SK-N-SH treated with all-trans-retinoic acid at 6 μM for 48 hours (cell line): ENCODE results near the gene PXT1.

Experiments
- ATAC-seq: fragments of 200-7000 bp; cut with Tn5 transposase; 3 replicates; pipeline ENCODE4 v1.9.1; 2020; ENCODE audit warnings: mild to moderate bottlenecking, moderate library complexity
- BACH2 ChIP-seq: fragments of 250-450 bp; sonication (Bioruptor Pico); IDR thresholded peaks from 2 replicates; pipeline ENCODE4 v1.9.0; 2021; ENCODE audit warnings: mild to moderate bottlenecking, borderline replicate concordance
- CREB5 ChIP-seq: fragments of 250-450 bp; sonication (Bioruptor Pico); IDR thresholded peaks from 2 replicates; pipeline ENCODE4 v1.5.1; 2020; ENCODE audit warnings: low read depth, mild to moderate bottlenecking, moderate library complexity
- CSDC2 ChIP-seq: fragments of 250-450 bp; sonication (Bioruptor Pico); IDR thresholded peaks from 2 replicates; pipeline ENCODE4 v1.5.0; 2020; ENCODE audit warnings: mild to moderate bottlenecking, moderate library complexity
- ESRRG ChIP-seq: fragments of 250-450 bp; sonication (Bioruptor Pico); IDR thresholded peaks from 2 replicates; pipeline ENCODE4 v1.6.1; 2021; ENCODE audit warnings: mild to moderate bottlenecking
- ISL1 ChIP-seq: fragments of 250-450 bp; sonication (Bioruptor Pico); IDR thresholded peaks from 2 replicates; pipeline ENCODE4 v2.1.2; 2022; ENCODE audit warnings: mild to moderate bottlenecking, moderate library complexity
- OSR1 ChIP-seq: fragments of 250-450 bp; sonication (Bioruptor Pico); IDR thresholded peaks from 2 replicates; pipeline ENCODE4 v1.8.0; 2022; ENCODE audit warnings: moderate library complexity, mild to moderate bottlenecking, inconsistent platforms
- POU6F1 ChIP-seq: fragments of 250-450 bp; sonication (Bioruptor Pico); IDR thresholded peaks from 2 replicates; pipeline ENCODE4 v1.8.0; 2021; ENCODE audit warnings: low read depth, mild to moderate bottlenecking, moderate library complexity, borderline replicate concordance
- PPARA ChIP-seq: fragments of 250-450 bp; sonication (Bioruptor Pico); IDR thresholded peaks from 2 replicates; pipeline ENCODE4 v1.5.0; 2020; ENCODE audit warnings: mild to moderate bottlenecking, borderline replicate concordance
- RARB ChIP-seq: fragments of 250-450 bp; sonication (Bioruptor Pico); IDR thresholded peaks from 2 replicates; pipeline ENCODE4 v1.8.0; 2021; ENCODE audit warnings: mild to moderate bottlenecking, moderate library complexity
- TCF4 ChIP-seq: fragments of 250-450 bp; sonication (Bioruptor Pico); IDR thresholded peaks from 2 replicates; pipeline ENCODE4 v1.8.0; 2021; ENCODE audit warnings: mild to moderate bottlenecking, moderate library complexity, borderline replicate concordance
- TOX ChIP-seq: fragments of 250-450 bp; sonication (Bioruptor Pico); IDR thresholded peaks from 2 replicates; pipeline ENCODE4 v1.8.0; 2021; ENCODE audit warnings: mild to moderate bottlenecking, moderate library complexity, borderline replicate concordance
- ZC3H10 ChIP-seq: fragments of 250-450 bp; sonication (Bioruptor Pico); IDR thresholded peaks from 2 replicates; pipeline ENCODE4 v1.5.1; 2021; ENCODE audit warnings: mild to moderate bottlenecking, moderate library complexity
- ZFP3 ChIP-seq: fragments of 250-450 bp; sonication (Bioruptor Pico); IDR thresholded peaks from 2 replicates; pipeline ENCODE4 v1.5.0; 2020; ENCODE audit warnings: mild to moderate bottlenecking, moderate library complexity
- ZNF565 ChIP-seq: fragments of 450-650 bp; formaldehyde crosslinking; conservative IDR thresholded peaks from 2 replicates; pipeline ENCODE4 v1.5.0; 2020; ENCODE audit warnings: low read depth, mild to moderate bottlenecking, moderate library complexity
- ZNF70 ChIP-seq: fragments of 450-650 bp; formaldehyde crosslinking; IDR thresholded peaks from 2 replicates; pipeline ENCODE4 v1.5.0; 2020; ENCODE audit warnings: mild to moderate bottlenecking, moderate library complexity
- ZNF8 ChIP-seq: fragments of 450-650 bp; formaldehyde crosslinking; IDR thresholded peaks from 2 replicates; pipeline ENCODE4 v1.5.0; 2020; ENCODE audit warnings: mild to moderate bottlenecking, moderate library complexity
- TF ChIP-seq, protein P1 (sequence below): fragments of 250-450 bp; sonication (Bioruptor Pico); IDR thresholded peaks from 2 replicates; pipeline ENCODE4 v1.5.0; 2020; ENCODE audit warnings: mild to moderate bottlenecking, moderate library complexity
- TF ChIP-seq, protein P2 (sequence below): fragments of 250-450 bp; sonication (Bioruptor Pico); IDR thresholded peaks from 2 replicates; pipeline ENCODE4 v1.8.0; 2020; ENCODE audit warnings: mild to moderate bottlenecking, moderate library complexity, borderline replicate concordance
- TF ChIP-seq, protein P3 (sequence below): fragments of 250-450 bp; sonication (Bioruptor Pico); IDR thresholded peaks from 2 replicates; pipeline ENCODE4 v1.5.1; 2021; ENCODE audit warnings: mild to moderate bottlenecking, moderate library complexity

Gene PXT1

DNA sequence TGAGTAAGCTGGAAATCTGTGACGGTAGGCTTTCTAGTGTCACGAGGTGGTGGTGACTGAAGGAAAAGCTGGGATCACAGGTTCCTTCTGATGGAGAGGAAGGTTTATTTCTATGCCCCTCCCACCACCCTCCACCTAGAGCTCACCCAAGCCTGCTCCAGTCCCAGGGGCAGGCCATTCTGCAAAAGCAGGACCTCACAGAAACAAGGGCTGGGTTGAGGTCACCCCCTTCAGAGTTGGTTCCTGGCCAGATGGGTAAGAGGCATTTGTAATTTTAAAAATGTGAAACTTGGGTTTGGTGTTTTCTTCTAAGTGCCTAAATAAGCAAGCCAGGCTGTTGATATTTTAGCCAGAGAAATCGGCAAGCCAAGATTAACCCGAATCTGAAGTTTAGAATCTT, 46.8 kb upstream of the PXT1 start:
- TF ChIP-seq OSR1 (no peak), ISL1 (CRISPR knock-in tag) (no peak), ZNF70 (CRISPR knock-in tag) (no peak), ZNF8 (CRISPR knock-in tag) (no peak), BACH2 (CRISPR knock-in tag) (no peak), CREB5 (CRISPR knock-in tag) (no peak), POU6F1 (CRISPR knock-in tag) (no peak), RARB (no peak), ESRRG (CRISPR knock-in tag) (no peak), CSDC2 (CRISPR knock-in tag) (no peak), TOX (CRISPR knock-in tag) (no peak), PPARA (no peak), ZNF565 (no peak)
- TF ChIP-seq, protein P1, sequence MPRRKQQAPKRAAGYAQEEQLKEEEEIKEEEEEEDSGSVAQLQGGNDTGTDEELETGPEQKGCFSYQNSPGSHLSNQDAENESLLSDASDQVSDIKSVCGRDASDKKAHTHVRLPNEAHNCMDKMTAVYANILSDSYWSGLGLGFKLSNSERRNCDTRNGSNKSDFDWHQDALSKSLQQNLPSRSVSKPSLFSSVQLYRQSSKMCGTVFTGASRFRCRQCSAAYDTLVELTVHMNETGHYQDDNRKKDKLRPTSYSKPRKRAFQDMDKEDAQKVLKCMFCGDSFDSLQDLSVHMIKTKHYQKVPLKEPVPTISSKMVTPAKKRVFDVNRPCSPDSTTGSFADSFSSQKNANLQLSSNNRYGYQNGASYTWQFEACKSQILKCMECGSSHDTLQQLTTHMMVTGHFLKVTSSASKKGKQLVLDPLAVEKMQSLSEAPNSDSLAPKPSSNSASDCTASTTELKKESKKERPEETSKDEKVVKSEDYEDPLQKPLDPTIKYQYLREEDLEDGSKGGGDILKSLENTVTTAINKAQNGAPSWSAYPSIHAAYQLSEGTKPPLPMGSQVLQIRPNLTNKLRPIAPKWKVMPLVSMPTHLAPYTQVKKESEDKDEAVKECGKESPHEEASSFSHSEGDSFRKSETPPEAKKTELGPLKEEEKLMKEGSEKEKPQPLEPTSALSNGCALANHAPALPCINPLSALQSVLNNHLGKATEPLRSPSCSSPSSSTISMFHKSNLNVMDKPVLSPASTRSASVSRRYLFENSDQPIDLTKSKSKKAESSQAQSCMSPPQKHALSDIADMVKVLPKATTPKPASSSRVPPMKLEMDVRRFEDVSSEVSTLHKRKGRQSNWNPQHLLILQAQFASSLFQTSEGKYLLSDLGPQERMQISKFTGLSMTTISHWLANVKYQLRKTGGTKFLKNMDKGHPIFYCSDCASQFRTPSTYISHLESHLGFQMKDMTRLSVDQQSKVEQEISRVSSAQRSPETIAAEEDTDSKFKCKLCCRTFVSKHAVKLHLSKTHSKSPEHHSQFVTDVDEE (CRISPR knock-in tag) = no peak
- TF ChIP-seq, protein P2, sequence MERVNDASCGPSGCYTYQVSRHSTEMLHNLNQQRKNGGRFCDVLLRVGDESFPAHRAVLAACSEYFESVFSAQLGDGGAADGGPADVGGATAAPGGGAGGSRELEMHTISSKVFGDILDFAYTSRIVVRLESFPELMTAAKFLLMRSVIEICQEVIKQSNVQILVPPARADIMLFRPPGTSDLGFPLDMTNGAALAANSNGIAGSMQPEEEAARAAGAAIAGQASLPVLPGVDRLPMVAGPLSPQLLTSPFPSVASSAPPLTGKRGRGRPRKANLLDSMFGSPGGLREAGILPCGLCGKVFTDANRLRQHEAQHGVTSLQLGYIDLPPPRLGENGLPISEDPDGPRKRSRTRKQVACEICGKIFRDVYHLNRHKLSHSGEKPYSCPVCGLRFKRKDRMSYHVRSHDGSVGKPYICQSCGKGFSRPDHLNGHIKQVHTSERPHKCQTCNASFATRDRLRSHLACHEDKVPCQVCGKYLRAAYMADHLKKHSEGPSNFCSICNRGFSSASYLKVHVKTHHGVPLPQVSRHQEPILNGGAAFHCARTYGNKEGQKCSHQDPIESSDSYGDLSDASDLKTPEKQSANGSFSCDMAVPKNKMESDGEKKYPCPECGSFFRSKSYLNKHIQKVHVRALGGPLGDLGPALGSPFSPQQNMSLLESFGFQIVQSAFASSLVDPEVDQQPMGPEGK = no peak
- TF ChIP-seq, protein P3, sequence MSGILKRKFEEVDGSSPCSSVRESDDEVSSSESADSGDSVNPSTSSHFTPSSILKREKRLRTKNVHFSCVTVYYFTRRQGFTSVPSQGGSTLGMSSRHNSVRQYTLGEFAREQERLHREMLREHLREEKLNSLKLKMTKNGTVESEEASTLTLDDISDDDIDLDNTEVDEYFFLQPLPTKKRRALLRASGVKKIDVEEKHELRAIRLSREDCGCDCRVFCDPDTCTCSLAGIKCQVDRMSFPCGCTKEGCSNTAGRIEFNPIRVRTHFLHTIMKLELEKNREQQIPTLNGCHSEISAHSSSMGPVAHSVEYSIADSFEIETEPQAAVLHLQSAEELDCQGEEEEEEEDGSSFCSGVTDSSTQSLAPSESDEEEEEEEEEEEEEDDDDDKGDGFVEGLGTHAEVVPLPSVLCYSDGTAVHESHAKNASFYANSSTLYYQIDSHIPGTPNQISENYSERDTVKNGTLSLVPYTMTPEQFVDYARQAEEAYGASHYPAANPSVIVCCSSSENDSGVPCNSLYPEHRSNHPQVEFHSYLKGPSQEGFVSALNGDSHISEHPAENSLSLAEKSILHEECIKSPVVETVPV (CRISPR knock-in tag) = no peak
- no peak for ATAC-seq

DNA sequence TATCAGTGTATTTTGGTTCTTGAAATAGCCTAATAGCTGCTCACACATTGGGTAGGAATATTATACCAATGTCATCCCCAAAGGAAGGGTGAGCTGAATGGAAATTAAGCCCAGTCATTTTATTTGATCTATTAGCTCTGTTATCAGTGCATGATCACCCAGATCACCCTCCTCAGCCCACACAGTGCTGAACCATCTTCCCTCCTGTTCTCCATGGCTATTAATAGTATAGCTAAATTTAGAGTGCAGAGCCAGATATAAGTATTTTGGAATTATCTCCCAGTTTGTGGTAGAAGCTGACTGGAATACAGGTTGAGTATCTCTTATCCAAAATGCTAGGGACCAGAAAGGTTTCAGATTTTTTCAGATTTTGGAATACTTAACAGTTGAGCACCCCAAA, 45.6 kb upstream of the PXT1 start:
- no peak for ATAC-seq
- TF ChIP-seq BACH2 (CRISPR knock-in tag) (no peak), TCF4 (CRISPR knock-in tag) (no peak), ZNF565 (no peak), TOX (CRISPR knock-in tag) (no peak), ZC3H10 (no peak), OSR1 (no peak), ZFP3 (no peak), POU6F1 (CRISPR knock-in tag) (no peak), RARB (no peak)
- TF ChIP-seq, protein P2 = no peak
- TF ChIP-seq, all 23 proteins: peak for 0
